NT2/D1 (cell line): ENCODE measurements around the gene RDH16.

Source experiments
- DNase-seq: peaks from one replicate; pipeline ENCODE4 v3.0.0-alpha.2; 2011; ENCODE audit warnings: low read depth, low spot score
- H3K27me3 ChIP-seq: 2 replicates; pipeline ENCODE4 v1.6.0; 2011; ENCODE audit warnings: mild to moderate bottlenecking; ENCODE audit not compliant: insufficient read length, insufficient read depth
- H3K36me3 ChIP-seq: 2 replicates; pipeline ENCODE4 v1.6.1; 2011; ENCODE audit warnings: mild to moderate bottlenecking, low read length, mixed read lengths; ENCODE audit not compliant: insufficient read depth, insufficient read length
- H3K4me1 ChIP-seq: 2 replicates; pipeline ENCODE4 v1.5.1; 2011; ENCODE audit not compliant: insufficient read depth, insufficient read length
- H3K4me3 ChIP-seq: 2 replicates; pipeline ENCODE4 v1.5.1; 2011; ENCODE audit warnings: low read depth; ENCODE audit not compliant: insufficient read length
- H3K9ac ChIP-seq: 2 replicates; pipeline ENCODE4 v1.6.0; 2011; ENCODE audit warnings: low read depth; ENCODE audit not compliant: insufficient read length
- H3K9me3 ChIP-seq: 2 replicates; pipeline ENCODE4 v1.5.1; 2011; ENCODE audit warnings: mild to moderate bottlenecking, low read length; ENCODE audit not compliant: insufficient read depth
- SUZ12 ChIP-seq: IDR thresholded peaks from 2 replicates; pipeline ENCODE4 v1.6.1; 2011; ENCODE audit not compliant: insufficient read length, insufficient read depth; ENCODE audit errors: extremely low read depth
- YY1 ChIP-seq: IDR thresholded peaks from 2 replicates; pipeline ENCODE4 v1.6.1; 2011; ENCODE audit not compliant: insufficient read length, insufficient read depth
- ZNF274 ChIP-seq: IDR thresholded peaks from 2 replicates; pipeline ENCODE4 v1.6.1; 2011; ENCODE audit warnings: mild to moderate bottlenecking, low read depth, low read length

The RDH16 gene

GRCh38 chr12:56957229-56958052 is at the start of gene RDH16:
TSS of gene RDH16 (minus strand) at chr12:56957608. CDS start at chr12:56957462, 146 bp downstream.
- Histone ChIP-seq H3K27me3 (no peaks in the 10 kb centered on the region), H3K36me3 (no peaks in the 10 kb centered on the region), H3K4me3 (no peak within 1 kb of the TSS), H3K9ac (no peak within 1 kb of the TSS), H3K4me1 (no peaks in the 10 kb centered on the region), H3K9me3 (peaks cover 24% of the 10 kb centered on the region; the same call in 1 of the 2 replicates)
- TF ChIP-seq YY1 (no peak), SUZ12 (no peak), ZNF274 (no peak)
- no peak for DNase-seq

- Histone ChIP-seq H3K36me3 (peaks cover 31% of the 10 kb centered on the region), H3K4me3 (no peak overlapping the region), H3K4me1 (no peaks in the 10 kb centered on the region), H3K9ac (no peak overlapping the region), H3K9me3 (peaks cover 5% of the 10 kb centered on the region; the same call in 1 of the 2 replicates), H3K27me3 (no peaks in the 10 kb centered on the region)
- TF ChIP-seq ZNF274 (no peak), SUZ12 (no peak), YY1 (no peak)
- DNase-seq = no peak
Measured at GRCh38 chr12:57006809-57007475, 49.5 kb upstream of the RDH16 start.

- Histone ChIP-seq H3K9ac (peak within 1 kb of the TSS; percentile 91), H3K4me1 (no peaks in the 10 kb centered on the region), H3K36me3 (peaks cover 39% of the 10 kb centered on the region), H3K27me3 (no peaks in the 10 kb centered on the region), H3K9me3 (peaks cover 5% of the 10 kb centered on the region; the same call in 1 of the 2 replicates), H3K4me3 (peak within 1 kb of the TSS; percentile 83)
- DNase-seq = peak; percentile 51
- TF ChIP-seq SUZ12 (no peak), ZNF274 (no peak), YY1 (no peak)
Measured at GRCh38 chr12:57005980-57006808, 48.8 kb upstream of the RDH16 start, which contains the start of gene ZBTB39. TSS of gene ZBTB39 (minus strand) at chr12:57006546. CDS start at chr12:57004917, 1,629 bp downstream.

GRCh38 chr12:57004651-57005050 is 47.2 kb upstream of the RDH16 start:
- TF ChIP-seq ZNF274 (no peak), SUZ12 (no peak), YY1 (no peak)
- H3K4me3 ChIP-seq = no peak overlapping the region
- peaks cover 5% of the 10 kb centered on the region; the same call in 1 of the 2 replicates for H3K9me3 ChIP-seq
- H3K36me3 ChIP-seq = peaks cover 54% of the 10 kb centered on the region
- DNase-seq = no peak
- H3K9ac ChIP-seq = no peak overlapping the region
- H3K27me3 ChIP-seq = no peaks in the 10 kb centered on the region
- H3K4me1 ChIP-seq = no peaks in the 10 kb centered on the region

- H3K9me3 ChIP-seq = peaks cover 5% of the 10 kb centered on the region; the same call in 1 of the 2 replicates
- peaks cover 63% of the 10 kb centered on the region for H3K36me3 ChIP-seq
- no peaks in the 10 kb centered on the region for H3K27me3 ChIP-seq
- no peak for DNase-seq
- H3K4me3 ChIP-seq = no peak overlapping the region
- no peak for TF ChIP-seq YY1
- H3K4me1 ChIP-seq = no peaks in the 10 kb centered on the region
- H3K9ac ChIP-seq = no peak overlapping the region
Measured at GRCh38 chr12:57003395-57003794, 46.0 kb upstream of the RDH16 start.

GRCh38 chr12:57001448-57001906 is 44.1 kb upstream of the RDH16 start:
- H3K36me3 ChIP-seq = peaks cover 73% of the 10 kb centered on the region
- TF ChIP-seq YY1 = no peak
- TF ChIP-seq SUZ12 = no peak
- no peak for TF ChIP-seq ZNF274
- H3K27me3 ChIP-seq = no peaks in the 10 kb centered on the region
- no peaks in the 10 kb centered on the region for H3K4me1 ChIP-seq
- no peak overlapping the region for H3K4me3 ChIP-seq
- no peak overlapping the region for H3K9ac ChIP-seq
- DNase-seq = peak; percentile 63
- H3K9me3 ChIP-seq = no peaks in the 10 kb centered on the region
